ENCODE measurements around the gene CASS4. TPM values are rescaled to one million over a fixed set of nuclear protein-coding genes. Genes with fewer than 3 reads are reported as not detected.

CASS4 gene
- total and polyA plus RNA-seq, 4 donors, result 0.20 to 3.4 (median 1.8) TPM

- H3K4me3 ChIP-seq (ENCODE audit: low read length in 2 of 2), result no peak overlapping the region
- H3K9me3 ChIP-seq (ENCODE audit: control insufficient read depth, low read length), result no peaks in the 10 kb centered on the region
- ATAC-seq (ENCODE audit: low FRiP score), result no peak
- intact Hi-C loops (cut with DNase I), result no loop called here
- no peaks in the 10 kb centered on the region for H3K4me1 ChIP-seq (ENCODE audit: control insufficient read depth in 1 of 2, insufficient read depth in 2 of 2, low read length in 2 of 2)
- DNase-seq, result no peak
- 84 to 89% methylated on average over 1 of the region's 1 CpG for WGBS, 2 donors
- no peak overlapping the region for H3K27ac ChIP-seq (ENCODE audit: low read depth in 1 of 2, low read length in 2 of 2)
- H3K27me3 ChIP-seq (ENCODE audit: control insufficient read depth in 1 of 2, insufficient read depth in 2 of 2, low read length in 1 of 2), result no peaks in the 10 kb centered on the region
- no peaks in the 10 kb centered on the region for H3K36me3 ChIP-seq (ENCODE audit: control insufficient read depth in 1 of 2, insufficient read depth in 2 of 2, low read length in 1 of 2)
Observed at GRCh38 chr20:56373942-56374341, 38.1 kb upstream of the CASS4 start.

- H3K9me3 ChIP-seq (ENCODE audit: control insufficient read depth, low read length), result no peaks in the 10 kb centered on the region
- H3K27me3 ChIP-seq (ENCODE audit: control insufficient read depth in 1 of 2, insufficient read depth in 2 of 2, low read length in 1 of 2), result no peaks in the 10 kb centered on the region
- 74 to 80% methylated on average over 2 of the region's 2 CpGs for WGBS, 2 donors
- no peak overlapping the region for H3K4me3 ChIP-seq (ENCODE audit: low read length in 2 of 2)
- DNase-seq, result no peak
- no peak for ATAC-seq (ENCODE audit: low FRiP score)
- no peaks in the 10 kb centered on the region for H3K4me1 ChIP-seq (ENCODE audit: control insufficient read depth in 1 of 2, insufficient read depth in 2 of 2, low read length in 2 of 2)
- no peaks in the 10 kb centered on the region for H3K36me3 ChIP-seq (ENCODE audit: control insufficient read depth in 1 of 2, insufficient read depth in 2 of 2, low read length in 1 of 2)
- H3K27ac ChIP-seq (ENCODE audit: low read depth in 1 of 2, low read length in 2 of 2), result no peak overlapping the region
- intact Hi-C loops (cut with DNase I), result no loop called here
Observed at GRCh38 chr20:56376331-56376730, 35.7 kb upstream of the CASS4 start.

- no peak for DNase-seq
- 82 to 88% methylated on average over 3 of the region's 3 CpGs for WGBS, 2 donors
- H3K9me3 ChIP-seq (ENCODE audit: control insufficient read depth, low read length), result no peaks in the 10 kb centered on the region
- intact Hi-C loops (cut with DNase I), result no loop called here
- no peak overlapping the region for H3K27ac ChIP-seq (ENCODE audit: low read depth in 1 of 2, low read length in 2 of 2)
- H3K36me3 ChIP-seq (ENCODE audit: control insufficient read depth in 1 of 2, insufficient read depth in 2 of 2, low read length in 1 of 2), result no peaks in the 10 kb centered on the region
- H3K27me3 ChIP-seq (ENCODE audit: control insufficient read depth in 1 of 2, insufficient read depth in 2 of 2, low read length in 1 of 2), result no peaks in the 10 kb centered on the region
- no peaks in the 10 kb centered on the region for H3K4me1 ChIP-seq (ENCODE audit: control insufficient read depth in 1 of 2, insufficient read depth in 2 of 2, low read length in 2 of 2)
- ATAC-seq (ENCODE audit: low FRiP score), result no peak
- no peak overlapping the region for H3K4me3 ChIP-seq (ENCODE audit: low read length in 2 of 2)
Observed at GRCh38 chr20:56378386-56378785, 33.7 kb upstream of the CASS4 start.

- DNase-seq (no peak), ATAC-seq (ENCODE audit: low FRiP score) (no peak)
- Histone ChIP-seq H3K27me3 (ENCODE audit: control insufficient read depth in 1 of 2, insufficient read depth in 2 of 2, low read length in 1 of 2) (no peaks in the 10 kb centered on the region), H3K9me3 (ENCODE audit: control insufficient read depth, low read length) (no peaks in the 10 kb centered on the region), H3K27ac (ENCODE audit: low read depth in 1 of 2, low read length in 2 of 2) (no peak overlapping the region), H3K36me3 (ENCODE audit: control insufficient read depth in 1 of 2, insufficient read depth in 2 of 2, low read length in 1 of 2) (no peaks in the 10 kb centered on the region), H3K4me1 (ENCODE audit: control insufficient read depth in 1 of 2, insufficient read depth in 2 of 2, low read length in 2 of 2) (no peaks in the 10 kb centered on the region), H3K4me3 (ENCODE audit: low read length in 2 of 2) (no peak overlapping the region)
- intact Hi-C loops (cut with DNase I), result no loop called here
- WGBS, 2 donors, result 0 to 2% methylated on average over 1 of the region's 1 CpG
Observed at GRCh38 chr20:56380375-56380774, 31.7 kb upstream of the CASS4 start.

GRCh38 chr20:56381501-56381900 is 30.6 kb upstream of the CASS4 start:
- H3K4me3 ChIP-seq (ENCODE audit: low read length in 2 of 2), result no peak overlapping the region
- no peak for ATAC-seq (ENCODE audit: low FRiP score)
- no peaks in the 10 kb centered on the region for H3K36me3 ChIP-seq (ENCODE audit: control insufficient read depth in 1 of 2, insufficient read depth in 2 of 2, low read length in 1 of 2)
- H3K27ac ChIP-seq (ENCODE audit: low read depth in 1 of 2, low read length in 2 of 2), result no peak overlapping the region
- WGBS, 2 donors, result 67 to 80% methylated on average over 1 of the region's 1 CpG
- no peak for DNase-seq
- intact Hi-C loops (cut with DNase I), result no loop called here
- H3K9me3 ChIP-seq (ENCODE audit: control insufficient read depth, low read length), result no peaks in the 10 kb centered on the region
- H3K4me1 ChIP-seq (ENCODE audit: control insufficient read depth in 1 of 2, insufficient read depth in 2 of 2, low read length in 2 of 2), result no peaks in the 10 kb centered on the region
- H3K27me3 ChIP-seq (ENCODE audit: control insufficient read depth in 1 of 2, insufficient read depth in 2 of 2, low read length in 1 of 2), result no peaks in the 10 kb centered on the region

GRCh38 chr20:56382696-56383095 is 29.4 kb upstream of the CASS4 start:
- H3K4me1 ChIP-seq (ENCODE audit: control insufficient read depth in 1 of 2, insufficient read depth in 2 of 2, low read length in 2 of 2), result no peaks in the 10 kb centered on the region
- DNase-seq, result no peak
- H3K36me3 ChIP-seq (ENCODE audit: control insufficient read depth in 1 of 2, insufficient read depth in 2 of 2, low read length in 1 of 2), result no peaks in the 10 kb centered on the region
- no peaks in the 10 kb centered on the region for H3K9me3 ChIP-seq (ENCODE audit: control insufficient read depth, low read length)
- intact Hi-C loops (cut with DNase I), result no loop called here
- H3K27ac ChIP-seq (ENCODE audit: low read depth in 1 of 2, low read length in 2 of 2), result no peak overlapping the region
- WGBS, 2 donors, result 8 to 13% methylated on average over 4 of the region's 4 CpGs
- no peaks in the 10 kb centered on the region for H3K27me3 ChIP-seq (ENCODE audit: control insufficient read depth in 1 of 2, insufficient read depth in 2 of 2, low read length in 1 of 2)
- no peak overlapping the region for H3K4me3 ChIP-seq (ENCODE audit: low read length in 2 of 2)
- ATAC-seq (ENCODE audit: low FRiP score), result no peak

GRCh38 chr20:56383334-56383733 is 28.7 kb upstream of the CASS4 start:
- no peaks in the 10 kb centered on the region for H3K4me1 ChIP-seq (ENCODE audit: control insufficient read depth in 1 of 2, insufficient read depth in 2 of 2, low read length in 2 of 2)
- intact Hi-C loops (cut with DNase I), result no loop called here
- no peaks in the 10 kb centered on the region for H3K27me3 ChIP-seq (ENCODE audit: control insufficient read depth in 1 of 2, insufficient read depth in 2 of 2, low read length in 1 of 2)
- no peak overlapping the region for H3K4me3 ChIP-seq (ENCODE audit: low read length in 2 of 2)
- H3K27ac ChIP-seq (ENCODE audit: low read depth in 1 of 2, low read length in 2 of 2), result no peak overlapping the region
- no peaks in the 10 kb centered on the region for H3K36me3 ChIP-seq (ENCODE audit: control insufficient read depth in 1 of 2, insufficient read depth in 2 of 2, low read length in 1 of 2)
- DNase-seq, result no peak
- H3K9me3 ChIP-seq (ENCODE audit: control insufficient read depth, low read length), result no peaks in the 10 kb centered on the region
- ATAC-seq (ENCODE audit: low FRiP score), result no peak
- 69 to 80% methylated on average over 8 of the region's 8 CpGs for WGBS, 2 donors

- no peak for DNase-seq
- Histone ChIP-seq H3K27ac (ENCODE audit: low read depth in 1 of 2, low read length in 2 of 2) (no peak overlapping the region), H3K4me3 (ENCODE audit: low read length in 2 of 2) (no peak overlapping the region), H3K4me1 (ENCODE audit: control insufficient read depth in 1 of 2, insufficient read depth in 2 of 2, low read length in 2 of 2) (no peaks in the 10 kb centered on the region), H3K36me3 (ENCODE audit: control insufficient read depth in 1 of 2, insufficient read depth in 2 of 2, low read length in 1 of 2) (no peaks in the 10 kb centered on the region), H3K9me3 (ENCODE audit: control insufficient read depth, low read length) (no peaks in the 10 kb centered on the region), H3K27me3 (ENCODE audit: control insufficient read depth in 1 of 2, insufficient read depth in 2 of 2, low read length in 1 of 2) (no peaks in the 10 kb centered on the region)
- intact Hi-C loops (cut with DNase I), result no loop called here
- ATAC-seq (ENCODE audit: low FRiP score), result no peak
- 96% methylated on average over 4 of the region's 4 CpGs for WGBS, 2 donors
Observed at GRCh38 chr20:56385130-56385529, 26.9 kb upstream of the CASS4 start.

- WGBS, 2 donors, result 92 to 93% methylated on average over 6 of the region's 6 CpGs
- ATAC-seq (ENCODE audit: low FRiP score), result no peak
- intact Hi-C loops (cut with DNase I), result no loop called here
- Histone ChIP-seq H3K4me1 (ENCODE audit: control insufficient read depth in 1 of 2, insufficient read depth in 2 of 2, low read length in 2 of 2) (no peaks in the 10 kb centered on the region), H3K27ac (ENCODE audit: low read depth in 1 of 2, low read length in 2 of 2) (no peak overlapping the region), H3K27me3 (ENCODE audit: control insufficient read depth in 1 of 2, insufficient read depth in 2 of 2, low read length in 1 of 2) (no peaks in the 10 kb centered on the region), H3K4me3 (ENCODE audit: low read length in 2 of 2) (no peak overlapping the region), H3K36me3 (ENCODE audit: control insufficient read depth in 1 of 2, insufficient read depth in 2 of 2, low read length in 1 of 2) (no peaks in the 10 kb centered on the region), H3K9me3 (ENCODE audit: control insufficient read depth, low read length) (no peaks in the 10 kb centered on the region)
- no peak for DNase-seq
Observed at GRCh38 chr20:56386219-56386618, 25.8 kb upstream of the CASS4 start.
